Vagina (tissue), 2 donors: ENCODE results near the gene LMOD1.
"Not testable (repeated sequence)": the region's sequence is repeated elsewhere in the genome, so short reads cannot be mapped to it uniquely, and the experiment has no call there.

Experiments
- CTCF ChIP-seq, 3 experiments: fragments of 450-650 bp in 2 of 3; fragments of 200-600 bp in 1 of 3; sonication (generic) in 1 of 3; IDR thresholded peaks; one replicate each; pipeline ENCODE4 v1.5.1; 2017 to 2019; ENCODE audit warnings: antibody characterized with exemption in 3 of 3, mild to moderate bottlenecking in 2 of 3, moderate library complexity in 2 of 3
- POLR2AphosphoS5 ChIP-seq, 2 donors: sonication (generic); formaldehyde crosslinking; IDR thresholded peaks; one replicate each; pipeline ENCODE4 v1.9.0; 2017; ENCODE audit warnings: antibody characterized with exemption in 2 of 2, mild to moderate bottlenecking in 2 of 2, low read depth in 1 of 2; ENCODE audit not compliant: insufficient read depth in 1 of 2

DNA sequence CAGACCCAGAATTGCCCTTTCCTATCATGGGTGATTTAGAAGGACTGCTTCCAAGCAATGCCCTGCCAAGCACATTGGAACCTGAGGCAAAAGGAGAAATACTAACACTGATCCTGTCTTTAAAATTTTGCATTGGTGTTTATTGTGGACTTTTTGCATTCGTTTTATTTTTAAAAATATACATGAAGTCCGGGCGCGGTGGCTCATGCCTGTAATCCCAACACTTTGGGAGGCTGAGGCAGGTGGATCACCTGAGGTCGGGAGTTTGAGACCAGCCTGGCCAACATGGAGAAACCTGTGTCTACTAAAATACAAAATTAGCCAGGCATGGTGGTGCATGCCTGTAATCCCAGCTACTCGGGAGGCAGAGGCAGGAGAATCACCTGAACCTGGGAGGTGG is 45.3 kb downstream of the LMOD1 start:
- not testable (repeated sequence) for TF ChIP-seq CTCF (IDR thresholded peaks at IDR 0.05); POLR2AphosphoS5 (IDR thresholded peaks at IDR 0.05; ENCODE audit: insufficient read depth in 1 of 2, low read depth in 1 of 2)
